H1 (cell line): ENCODE results near the gene TLE4. TPM values are rescaled to one million over a fixed set of nuclear protein-coding genes. Genes with fewer than 3 reads are reported as not detected.

Experiments used
- CBX5 ChIP-seq: fragments of 300-800, 300-1000 bp; sonication (generic); IDR thresholded peaks from 2 replicates; pipeline ENCODE4 v1.7.1; 2016; ENCODE audit warnings: antibody characterized with exemption, low read length, low read depth
- CBX8 ChIP-seq: fragments of 300-800, 300-1000 bp; sonication (generic); IDR thresholded peaks from 2 replicates; pipeline ENCODE4 v1.7.1; 2016; ENCODE audit warnings: low read depth, low read length, borderline replicate concordance
- CHD7 ChIP-seq: fragments of 300-600 bp; sonication (generic); IDR thresholded peaks from 2 replicates; pipeline ENCODE4 v1.7.1; 2012; ENCODE audit warnings: low read length, moderate library complexity, mild to moderate bottlenecking, inconsistent platforms; ENCODE audit not compliant: insufficient replicate concordance
- EGR1 ChIP-seq: IDR thresholded peaks from 2 replicates; pipeline ENCODE4 v1.6.1; 2011; ENCODE audit warnings: low read depth, low read length, borderline replicate concordance
- HDAC6 ChIP-seq: IDR thresholded peaks from one replicate; pipeline ENCODE4 v1.7.1; 2012; ENCODE audit warnings: low read depth, mild to moderate bottlenecking, inconsistent platforms, low read length, moderate library complexity
- JUND ChIP-seq: IDR thresholded peaks from 2 replicates; pipeline ENCODE4 v1.6.1; 2011; ENCODE audit warnings: mild to moderate bottlenecking, improper control_type of control experiment, low read length
- KDM5A ChIP-seq: fragments of 200-600 bp; IDR thresholded peaks from 2 replicates; pipeline ENCODE4 v1.7.1; 2012; ENCODE audit warnings: mild to moderate bottlenecking, low read length, inconsistent platforms, mixed read lengths
- NANOG ChIP-seq: IDR thresholded peaks from 2 replicates; pipeline ENCODE4 v1.6.1; 2011; ENCODE audit warnings: low read length, low read depth, mild to moderate bottlenecking, inconsistent platforms; ENCODE audit not compliant: insufficient read depth, poor library complexity, severe bottlenecking
- NRF1 ChIP-seq: IDR thresholded peaks from 2 replicates; pipeline ENCODE4 v1.6.1; 2011; ENCODE audit warnings: mild to moderate bottlenecking, low read depth, low read length, improper control_type of control experiment
- RXRA ChIP-seq: IDR thresholded peaks from 2 replicates; pipeline ENCODE4 v1.6.1; 2011; ENCODE audit warnings: low read depth, mild to moderate bottlenecking, low read length, moderate library complexity; ENCODE audit not compliant: insufficient read depth
- SIX5 ChIP-seq: IDR thresholded peaks from 2 replicates; pipeline ENCODE4 v1.6.1; 2011; ENCODE audit warnings: mild to moderate bottlenecking, low read depth, low read length
- YY1 ChIP-seq: IDR thresholded peaks from 2 replicates; pipeline ENCODE4 v1.6.1; 2011; ENCODE audit warnings: low read depth, mild to moderate bottlenecking, low read length
- polyA plus RNA-seq, 7 experiments: library from polyadenylated mRNA; depleted of rRNA in 3 of 7; stranded (reverse) in 5 of 7; unstranded in 2 of 7; fragments of >200 nt in 5 of 7; fragments of 200-250 nt in 2 of 7; gene quantifications; 1 replicate in 5 of 7; 2 replicates in 1 of 7; 4 replicates in 1 of 7; pipeline versions ENCODE4 v1.2.1 to v1.2.3, GENCODE V29; 2011 to 2013; ENCODE audit warnings: missing spikeins in 2 of 7, mixed read lengths in 2 of 7
- total RNA-seq: library from RNA; stranded (reverse); fragmentation: NEBNext Ultra II Directional; extraction: Animal tissue kit (Norgen Biotek cat#: 25700); gene quantifications from 2 replicates; pipeline ENCODE4 v1.2.1, GENCODE V29; 2021

TLE4 gene
- total and polyA plus RNA-seq, 2 of the 8 experiments (the other 6 are each of a cell fraction or from before 2014, with no cell fraction given) = 32.4 to 36.9 TPM

DNA sequence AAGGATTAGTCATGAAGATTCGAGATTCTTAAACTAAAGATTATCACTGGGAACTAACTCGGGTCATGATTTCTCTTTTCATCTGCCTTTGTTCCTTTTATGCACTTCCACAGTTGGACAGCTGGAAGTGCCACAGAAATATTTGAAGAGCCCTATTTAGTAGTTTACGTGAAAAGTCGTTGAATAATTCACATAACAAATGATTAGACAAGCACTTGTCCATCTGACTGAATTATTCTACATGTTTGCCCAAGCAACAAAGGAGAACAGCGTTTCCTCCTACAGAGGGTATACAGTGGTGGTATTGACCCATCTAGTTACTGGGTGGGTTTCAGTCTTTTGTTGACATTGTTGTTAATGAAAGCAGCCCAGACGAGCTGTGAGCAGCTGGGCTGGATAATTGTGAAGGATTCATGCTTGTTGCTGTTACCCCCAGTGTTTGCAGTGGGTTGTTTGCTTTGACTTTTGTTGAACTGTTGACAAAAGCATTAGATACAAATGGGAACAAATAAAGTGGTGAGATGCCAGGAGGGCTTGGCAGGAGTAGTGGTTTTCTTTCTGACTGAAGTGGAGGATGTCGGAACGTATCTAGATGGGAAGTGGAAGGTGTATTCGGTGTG is 96.2 kb downstream of the TLE4 start (continued):
- TF ChIP-seq CHD7 (no peak), SIX5 (no peak), JUND (no peak), NRF1 (no peak), EGR1 (no peak), KDM5A (no peak), CBX5 (no peak), HDAC6 (no peak), CBX8 (no peak), NANOG (no peak), YY1 (no peak), RXRA (no peak)
